MM.1S (cell line): ENCODE data around the gene OVOL1.

Experiments
- EZH2 ChIP-seq: fragments of 300-600 bp; sonication (generic); optimal IDR thresholded peaks from 2 replicates; pipeline ENCODE3; 2017; ENCODE audit warnings: low read depth, mild to moderate bottlenecking, antibody characterized with exemption, low read length, mixed read lengths
- TF ChIP-seq, protein P1 (sequence below): fragments of 300-600 bp; sonication (generic); IDR thresholded peaks from 2 replicates; pipeline ENCODE4 v1.5.1; 2016; ENCODE audit warnings: antibody characterized with exemption, low read length, mixed read lengths

DNA sequence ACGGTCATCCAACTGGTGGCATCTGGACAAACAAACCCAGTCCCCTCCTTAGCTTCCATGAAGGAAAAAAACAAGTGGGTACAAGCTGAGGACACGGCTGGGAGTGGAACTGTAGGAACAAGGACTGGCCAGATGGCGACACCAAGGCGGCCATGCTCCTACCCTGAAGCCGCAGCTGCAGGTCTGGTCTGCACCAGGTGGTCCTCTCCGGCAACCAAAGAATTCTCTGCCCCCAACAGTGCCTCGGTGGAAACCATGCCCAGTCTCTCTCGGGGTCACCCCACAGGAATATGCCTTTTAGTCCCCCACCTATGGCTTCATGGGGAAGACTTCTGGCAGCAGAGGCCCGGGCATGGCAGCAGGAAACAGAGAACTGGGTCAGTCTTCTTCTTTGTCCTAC, 22.6 kb downstream of the OVOL1 start:
- TF ChIP-seq, protein P1, sequence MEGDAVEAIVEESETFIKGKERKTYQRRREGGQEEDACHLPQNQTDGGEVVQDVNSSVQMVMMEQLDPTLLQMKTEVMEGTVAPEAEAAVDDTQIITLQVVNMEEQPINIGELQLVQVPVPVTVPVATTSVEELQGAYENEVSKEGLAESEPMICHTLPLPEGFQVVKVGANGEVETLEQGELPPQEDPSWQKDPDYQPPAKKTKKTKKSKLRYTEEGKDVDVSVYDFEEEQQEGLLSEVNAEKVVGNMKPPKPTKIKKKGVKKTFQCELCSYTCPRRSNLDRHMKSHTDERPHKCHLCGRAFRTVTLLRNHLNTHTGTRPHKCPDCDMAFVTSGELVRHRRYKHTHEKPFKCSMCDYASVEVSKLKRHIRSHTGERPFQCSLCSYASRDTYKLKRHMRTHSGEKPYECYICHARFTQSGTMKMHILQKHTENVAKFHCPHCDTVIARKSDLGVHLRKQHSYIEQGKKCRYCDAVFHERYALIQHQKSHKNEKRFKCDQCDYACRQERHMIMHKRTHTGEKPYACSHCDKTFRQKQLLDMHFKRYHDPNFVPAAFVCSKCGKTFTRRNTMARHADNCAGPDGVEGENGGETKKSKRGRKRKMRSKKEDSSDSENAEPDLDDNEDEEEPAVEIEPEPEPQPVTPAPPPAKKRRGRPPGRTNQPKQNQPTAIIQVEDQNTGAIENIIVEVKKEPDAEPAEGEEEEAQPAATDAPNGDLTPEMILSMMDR: no peak
- no peak for TF ChIP-seq EZH2
